Neural crest cell (in vitro differentiated cells): ENCODE data around the gene THRB. TPM values are rescaled to one million over a fixed set of nuclear protein-coding genes. Genes with fewer than 3 reads are reported as not detected.

Source experiments
- DNase-seq: peaks from one replicate; pipeline ENCODE4 v3.0.0; 2021; ENCODE audit warnings: low read depth, mixed read lengths, low spot score
- H3K27ac Mint-ChIP-seq: one replicate; pipeline ENCODE4 v1.8.0; 2021; ENCODE audit warnings: mild to moderate bottlenecking, mixed read lengths; ENCODE audit not compliant: unreplicated experiment
- H3K27me3 Mint-ChIP-seq: 2 replicates; pipeline ENCODE4 v1.8.0; 2021; ENCODE audit warnings: low read depth, mild to moderate bottlenecking, mixed read lengths
- H3K36me3 Mint-ChIP-seq: 2 replicates; pipeline ENCODE4 v1.8.0; 2021; ENCODE audit warnings: low read depth, mild to moderate bottlenecking, mixed read lengths
- H3K4me1 Mint-ChIP-seq: 2 replicates; pipeline ENCODE4 v1.8.0; 2021; ENCODE audit warnings: mixed read lengths
- H3K4me3 Mint-ChIP-seq: one replicate; pipeline ENCODE4 v1.8.0; 2021; ENCODE audit warnings: mild to moderate bottlenecking, mixed read lengths
- H3K9me3 Mint-ChIP-seq: 2 replicates; pipeline ENCODE4 v1.8.0; 2021; ENCODE audit warnings: mixed read lengths
- CTCF ChIP-seq: fragments of 200-600 bp; sonication (generic); conservative IDR thresholded peaks from 2 replicates; pipeline ENCODE4 v1.5.0; 2021; ENCODE audit warnings: antibody characterized with exemption, mild to moderate bottlenecking
- total RNA-seq: library from RNA; stranded (reverse); gene quantifications from 2 replicates; pipeline ENCODE4 v1.2.1, GENCODE V29; 2021

Gene THRB
- total RNA-seq, 1 donor from 2014 or later = 0.65 TPM

GRCh38 chr3:24141548-24141947 is 353.1 kb downstream of the THRB start:
- H3K27me3 Mint-ChIP-seq = no peaks in the 10 kb centered on the region
- no peaks in the 10 kb centered on the region for H3K36me3 Mint-ChIP-seq
- H3K9me3 Mint-ChIP-seq = no peaks in the 10 kb centered on the region
- no peak overlapping the region for H3K4me3 Mint-ChIP-seq
- no peaks in the 10 kb centered on the region for H3K4me1 Mint-ChIP-seq
- no peak for DNase-seq
- TF ChIP-seq CTCF = no peak
- no peak overlapping the region for H3K27ac Mint-ChIP-seq

- Mint-ChIP-seq H3K36me3 (no peaks in the 10 kb centered on the region), H3K9me3 (no peaks in the 10 kb centered on the region), H3K4me3 (no peak overlapping the region), H3K4me1 (no peaks in the 10 kb centered on the region), H3K27ac (no peak overlapping the region), H3K27me3 (no peaks in the 10 kb centered on the region)
- no peak for DNase-seq
- no peak for TF ChIP-seq CTCF
Observed at GRCh38 chr3:24139463-24140412, 354.9 kb downstream of the THRB start.

GRCh38 chr3:24138876-24139256 is 355.8 kb downstream of the THRB start:
- Mint-ChIP-seq H3K4me3 (no peak overlapping the region), H3K36me3 (no peaks in the 10 kb centered on the region), H3K27ac (no peak overlapping the region), H3K27me3 (no peaks in the 10 kb centered on the region), H3K9me3 (no peaks in the 10 kb centered on the region), H3K4me1 (no peaks in the 10 kb centered on the region)
- no peak for TF ChIP-seq CTCF
- no peak for DNase-seq

GRCh38 chr3:24137958-24138875 is 356.4 kb downstream of the THRB start:
- Mint-ChIP-seq H3K4me3 (no peak overlapping the region), H3K36me3 (no peaks in the 10 kb centered on the region), H3K27ac (no peak overlapping the region), H3K27me3 (no peaks in the 10 kb centered on the region), H3K9me3 (no peaks in the 10 kb centered on the region), H3K4me1 (no peaks in the 10 kb centered on the region)
- no peak for DNase-seq
- no peak for TF ChIP-seq CTCF

DNA sequence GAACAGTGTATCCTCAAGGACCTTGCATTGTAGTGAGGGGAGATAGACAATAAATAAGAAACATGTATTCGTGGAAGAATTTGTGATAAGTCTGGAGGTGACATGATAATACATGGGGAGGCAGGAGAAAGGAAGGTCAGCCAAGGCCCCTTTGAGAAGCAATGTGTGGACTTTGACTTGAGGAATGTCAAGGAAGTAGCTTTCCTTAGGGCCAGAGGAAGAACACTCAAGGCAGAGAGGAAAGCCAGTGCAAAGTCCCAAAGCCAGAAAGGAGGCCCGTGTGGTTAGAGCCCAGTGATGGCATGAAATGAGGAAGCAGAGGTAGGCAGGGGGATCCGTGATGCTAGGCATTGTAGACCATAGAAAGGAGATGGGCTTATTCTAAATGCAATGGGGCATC is 357.3 kb downstream of the THRB start:
- Mint-ChIP-seq H3K27me3 (no peaks in the 10 kb centered on the region), H3K27ac (no peak overlapping the region), H3K4me3 (no peak overlapping the region), H3K9me3 (no peaks in the 10 kb centered on the region), H3K36me3 (no peaks in the 10 kb centered on the region), H3K4me1 (no peaks in the 10 kb centered on the region)
- no peak for DNase-seq
- no peak for TF ChIP-seq CTCF
